Erythroblast (primary cell): ENCODE measurements around the gene YIF1B.

Experiments
- GATA1 ChIP-seq: IDR thresholded peaks from 2 replicates; pipeline ENCODE4 v1.6.1; 2011; ENCODE audit warnings: low read depth, mild to moderate bottlenecking, control low read depth, low read length, moderate library complexity
- POLR2A ChIP-seq: IDR thresholded peaks from 2 replicates; pipeline ENCODE4 v1.6.1; 2011; ENCODE audit warnings: mild to moderate bottlenecking, low read length

DNA sequence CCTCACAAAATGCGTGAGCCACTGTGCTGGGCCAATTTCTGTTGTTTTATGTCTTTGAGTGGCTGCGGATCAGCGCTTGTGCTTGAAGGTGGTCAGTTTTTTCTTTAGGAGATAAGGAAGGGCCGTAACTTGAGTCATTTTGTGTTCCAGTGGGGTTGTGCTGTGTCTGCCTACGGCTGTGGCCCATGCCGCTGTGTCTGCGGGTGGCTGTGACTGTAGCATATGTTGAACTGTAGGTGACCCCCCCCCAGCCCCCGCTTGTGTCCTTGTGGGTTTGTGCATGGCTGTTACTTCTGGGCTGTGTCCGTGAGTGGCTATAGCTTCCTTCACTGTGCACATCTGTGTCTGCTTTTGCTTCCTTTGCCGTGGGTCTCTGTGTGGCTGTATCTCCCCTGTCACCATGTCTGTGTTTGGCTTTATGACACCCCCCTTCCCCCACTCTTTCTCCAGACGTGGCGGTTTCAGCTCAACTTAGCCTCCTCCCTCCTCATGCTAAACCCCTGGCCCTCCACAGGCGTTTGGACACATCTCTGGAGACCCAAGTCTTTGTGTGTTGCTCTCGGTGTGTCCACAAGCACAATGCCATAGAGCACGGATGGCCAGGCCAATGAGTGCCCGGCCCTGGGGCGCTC is 60.2 kb downstream of the YIF1B start:
- no peak for TF ChIP-seq POLR2A
- no peak for TF ChIP-seq GATA1
